Measurements from ENCODE around the gene SLC39A11.

Gene SLC39A11

DNA sequence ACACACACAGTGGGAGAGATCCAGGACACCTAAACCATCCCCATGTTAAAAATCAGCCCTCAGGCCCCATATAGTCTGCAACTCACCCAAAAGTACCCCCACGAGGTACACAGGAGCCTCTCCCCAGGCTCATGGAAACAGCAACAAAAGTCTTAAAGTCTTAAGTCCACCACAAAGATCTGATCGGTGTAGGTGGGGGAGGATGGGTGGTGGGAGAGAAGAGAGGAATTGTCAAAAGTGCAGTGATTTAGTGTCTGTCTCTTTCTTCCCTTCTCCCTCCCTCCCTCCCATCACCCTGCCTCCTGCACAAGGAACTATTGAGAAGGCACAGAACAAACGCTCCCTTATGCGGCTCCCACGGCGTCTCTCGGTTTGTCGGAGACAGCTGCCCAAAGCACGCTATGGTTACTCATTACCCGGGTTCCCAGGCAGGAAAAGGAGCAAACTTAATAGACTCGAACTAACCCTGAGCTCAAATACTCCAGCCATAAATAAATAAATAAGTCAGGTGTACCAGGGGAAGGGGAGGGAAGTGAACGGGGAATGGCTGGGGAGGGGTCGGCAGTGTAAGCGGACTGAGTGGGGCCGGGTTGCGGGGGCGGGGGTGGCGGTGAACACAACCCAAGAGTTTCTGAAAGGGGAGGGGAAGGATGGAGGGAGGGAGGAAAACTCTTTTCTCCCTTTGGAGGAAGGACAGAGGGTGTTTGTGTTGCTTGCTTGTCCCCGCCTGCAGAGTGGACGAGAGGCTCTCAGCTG lies 477.4 kb downstream of the SLC39A11 start:
- CTCF ChIA-PET, result interaction anchor here (1.0 to 4.6 kb wide), 4 partner anchors 13 to 371 kb away, joined by 3 to 17 read pairs (median 8); no protein-coding TSS in a partner anchor
- TF ChIP-seq, protein P1, sequence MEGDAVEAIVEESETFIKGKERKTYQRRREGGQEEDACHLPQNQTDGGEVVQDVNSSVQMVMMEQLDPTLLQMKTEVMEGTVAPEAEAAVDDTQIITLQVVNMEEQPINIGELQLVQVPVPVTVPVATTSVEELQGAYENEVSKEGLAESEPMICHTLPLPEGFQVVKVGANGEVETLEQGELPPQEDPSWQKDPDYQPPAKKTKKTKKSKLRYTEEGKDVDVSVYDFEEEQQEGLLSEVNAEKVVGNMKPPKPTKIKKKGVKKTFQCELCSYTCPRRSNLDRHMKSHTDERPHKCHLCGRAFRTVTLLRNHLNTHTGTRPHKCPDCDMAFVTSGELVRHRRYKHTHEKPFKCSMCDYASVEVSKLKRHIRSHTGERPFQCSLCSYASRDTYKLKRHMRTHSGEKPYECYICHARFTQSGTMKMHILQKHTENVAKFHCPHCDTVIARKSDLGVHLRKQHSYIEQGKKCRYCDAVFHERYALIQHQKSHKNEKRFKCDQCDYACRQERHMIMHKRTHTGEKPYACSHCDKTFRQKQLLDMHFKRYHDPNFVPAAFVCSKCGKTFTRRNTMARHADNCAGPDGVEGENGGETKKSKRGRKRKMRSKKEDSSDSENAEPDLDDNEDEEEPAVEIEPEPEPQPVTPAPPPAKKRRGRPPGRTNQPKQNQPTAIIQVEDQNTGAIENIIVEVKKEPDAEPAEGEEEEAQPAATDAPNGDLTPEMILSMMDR (IDR thresholded peaks at IDR 0.05; ENCODE audit: insufficient read depth, low read length, missing control alignments), result no peak
- no peak overlapping the region for H3K4me3 ChIP-seq (ENCODE audit: low read depth, low read length)
- POLR2A ChIA-PET, result interaction anchor here (2.8 kb wide), 1 partner anchor 23 kb away, joined by 15 read pairs; no protein-coding TSS in a partner anchor
- DNase-seq (ENCODE audit: low read depth, low spot score), result no peak

DNA sequence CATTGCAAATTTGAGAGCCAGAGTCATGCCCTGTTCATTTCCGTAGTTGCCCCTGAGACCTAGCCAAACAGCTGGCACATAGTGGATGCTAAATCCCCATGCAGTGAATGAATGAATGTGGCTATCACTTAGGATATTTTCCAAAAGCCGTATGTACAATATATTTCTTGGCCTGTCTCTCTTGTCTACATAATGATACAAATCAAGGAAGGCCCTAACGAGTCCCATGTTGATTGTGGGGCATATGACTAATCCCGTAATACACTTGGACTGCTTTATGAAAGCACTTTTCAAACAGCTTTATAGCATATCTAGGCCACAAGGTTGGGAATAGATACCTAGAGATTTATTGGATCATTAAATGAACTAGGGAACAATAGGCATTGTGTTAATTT lies 478.0 kb downstream of the SLC39A11 start:
- DNase-seq (ENCODE audit: low read depth, low spot score), result no peak
- ChIA-PET POLR2A (interaction anchor here (2.8 kb wide), 1 partner anchor 22 kb away, joined by 15 read pairs; no protein-coding TSS in a partner anchor), CTCF (interaction anchor here (1.0 to 4.6 kb wide), 5 partner anchors 12 to 372 kb away, joined by 3 to 17 read pairs (median 6); no protein-coding TSS in a partner anchor)
- no peak overlapping the region for H3K4me3 ChIP-seq (ENCODE audit: low read depth, low read length)
- TF ChIP-seq, protein P1 (IDR thresholded peaks at IDR 0.05; ENCODE audit: insufficient read depth, low read length, missing control alignments), result no peak

DNA sequence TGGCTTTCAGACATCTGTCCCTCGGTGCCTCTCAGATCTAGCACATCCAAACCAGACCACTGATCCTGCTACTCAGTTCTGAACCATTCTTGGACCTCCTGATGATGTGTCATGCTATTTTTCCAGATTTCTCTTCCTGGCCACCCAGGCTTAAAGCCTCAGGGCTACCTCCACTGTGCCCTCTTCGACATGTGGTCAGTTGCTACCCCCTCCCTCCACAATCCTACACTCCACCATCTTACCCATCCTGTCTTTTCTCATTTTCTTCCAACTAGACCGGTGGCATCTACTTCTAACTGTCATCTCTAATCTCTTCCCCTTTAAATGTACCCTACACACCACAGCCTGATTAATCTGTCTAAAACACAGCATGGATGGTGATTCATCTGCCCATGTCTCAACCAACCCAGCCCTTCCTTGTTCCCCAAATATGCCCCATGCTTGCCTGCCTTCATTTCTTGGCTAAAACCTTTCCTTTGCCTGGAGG lies 478.6 kb downstream of the SLC39A11 start:
- CTCF ChIA-PET, result interaction anchor here (0.9 to 4.6 kb wide), 6 partner anchors 9 to 372 kb away, joined by 3 to 17 read pairs (median 6); no protein-coding TSS in a partner anchor
- DNase-seq (ENCODE audit: low read depth, low spot score), result no peak
- no peak overlapping the region for H3K4me3 ChIP-seq (ENCODE audit: low read depth, low read length)
- TF ChIP-seq, protein P1 (IDR thresholded peaks at IDR 0.05; ENCODE audit: insufficient read depth, low read length, missing control alignments), result no peak
- POLR2A ChIA-PET, result interaction anchor here (1.2 to 2.8 kb wide), 2 partner anchors 11 to 21 kb away, joined by 4 to 15 read pairs; no protein-coding TSS in a partner anchor

DNA sequence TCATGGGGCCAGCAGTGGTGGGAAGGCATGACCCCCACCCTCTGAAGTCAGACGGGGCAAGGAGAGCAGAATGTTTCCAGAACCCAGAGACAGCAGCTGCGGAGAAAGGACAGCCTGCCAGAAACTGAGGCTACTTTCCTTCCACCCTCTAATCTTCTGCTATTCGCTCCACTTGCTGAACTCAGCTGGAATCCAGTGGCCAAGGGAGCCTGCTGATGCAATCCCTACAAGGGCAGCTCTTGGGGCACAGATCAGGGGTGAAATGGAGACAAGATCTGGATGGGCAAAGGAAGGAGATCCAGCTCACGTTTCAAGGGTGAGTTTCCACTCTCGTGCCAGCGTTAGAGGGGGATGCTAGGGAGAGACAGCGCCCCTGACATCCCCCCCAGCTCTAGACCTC lies 479.1 kb downstream of the SLC39A11 start:
- no peak overlapping the region for H3K4me3 ChIP-seq (ENCODE audit: low read depth, low read length)
- CTCF ChIA-PET, result interaction anchor here (0.9 to 4.6 kb wide), 6 partner anchors 8 to 113 kb away, joined by 4 to 17 read pairs (median 6); no protein-coding TSS in a partner anchor
- no peak for DNase-seq (ENCODE audit: low read depth, low spot score)
- POLR2A ChIA-PET, result interaction anchor here (1.2 to 2.8 kb wide), 2 partner anchors 11 to 21 kb away, joined by 4 to 15 read pairs; no protein-coding TSS in a partner anchor
- TF ChIP-seq, protein P1 (IDR thresholded peaks at IDR 0.05; ENCODE audit: insufficient read depth, low read length, missing control alignments), result no peak

DNA sequence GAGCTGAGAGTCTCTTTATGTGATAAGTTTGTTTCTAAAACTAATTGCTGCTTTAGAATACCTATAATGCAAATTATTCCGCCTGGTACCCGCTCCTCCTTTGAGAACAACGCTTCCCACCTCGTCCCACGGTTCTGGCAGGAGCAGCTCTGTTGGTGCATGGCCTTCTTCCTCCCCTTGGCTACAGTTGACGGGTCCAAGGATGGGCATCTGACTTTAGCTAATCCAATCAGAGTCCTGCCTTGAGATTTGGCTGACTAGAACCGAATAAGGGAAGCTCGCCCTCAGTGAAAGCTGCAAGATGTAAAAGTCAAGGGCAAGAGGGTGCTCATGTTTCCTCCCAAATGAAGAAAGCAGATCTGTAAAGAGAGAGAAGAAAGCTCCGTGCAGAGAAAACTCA lies 481.3 kb downstream of the SLC39A11 start:
- POLR2A ChIA-PET, result interaction anchor here (1.6 to 2.0 kb wide), 2 partner anchors 18 to 19 kb away, joined by 7 to 8 read pairs; no protein-coding TSS in a partner anchor
- TF ChIP-seq, protein P1 (IDR thresholded peaks at IDR 0.05; ENCODE audit: insufficient read depth, low read length, missing control alignments), result no peak
- no peak for DNase-seq (ENCODE audit: low read depth, low spot score)
- CTCF ChIA-PET, result interaction anchor here (0.8 to 4.6 kb wide), 5 partner anchors 9 to 621 kb away, joined by 3 to 17 read pairs (median 5); a partner anchor contains a TSS
- no peak overlapping the region for H3K4me3 ChIP-seq (ENCODE audit: low read depth, low read length)

DNA sequence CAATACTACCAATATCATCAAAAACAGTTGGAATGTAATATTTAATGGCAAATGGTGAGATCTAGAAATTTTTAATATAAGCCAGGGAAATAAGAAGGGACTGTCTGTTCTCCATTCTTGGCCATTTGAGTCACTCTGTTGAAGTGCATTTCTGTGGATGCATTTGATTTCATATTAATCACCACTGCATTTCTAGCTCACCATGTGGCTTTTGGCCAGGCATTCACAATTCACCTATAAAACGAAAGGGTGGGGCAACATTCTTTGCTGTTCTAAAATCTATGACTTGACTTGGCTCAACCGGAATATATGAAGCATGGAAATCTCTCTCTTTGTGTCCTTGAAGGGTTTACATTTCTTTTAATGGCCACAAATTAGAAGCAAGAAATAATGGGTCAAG lies 483.0 kb downstream of the SLC39A11 start:
- TF ChIP-seq, protein P1 (IDR thresholded peaks at IDR 0.05; ENCODE audit: insufficient read depth, low read length, missing control alignments), result no peak
- H3K4me3 ChIP-seq (ENCODE audit: low read depth, low read length), result no peak overlapping the region
- POLR2A ChIA-PET, result no interaction called here
- CTCF ChIA-PET, result no interaction called here
- DNase-seq (ENCODE audit: low read depth, low spot score), result no peak

All from AG04449 (cell line).